SU-DHL-6 (cell line): Measurements from ENCODE around the gene RAE1.

Experiments
- EZH2phosphoT487 ChIP-seq: fragments of 200-600 bp; sonication (generic), shearing (Covaris generic); conservative IDR thresholded peaks from 2 replicates; pipeline ENCODE4 v1.6.1; 2018; ENCODE audit warnings: mild to moderate bottlenecking, antibody characterized with exemption, low read length, moderate library complexity, mixed read lengths
- TF ChIP-seq, protein P1 (sequence below): fragments of 200-600 bp; sonication (generic); IDR thresholded peaks from one replicate; pipeline ENCODE4 v1.5.1; 2017; ENCODE audit warnings: antibody characterized with exemption, mild to moderate bottlenecking, low read length, moderate library complexity; ENCODE audit not compliant: insufficient read depth, poor library complexity, severe bottlenecking

DNA sequence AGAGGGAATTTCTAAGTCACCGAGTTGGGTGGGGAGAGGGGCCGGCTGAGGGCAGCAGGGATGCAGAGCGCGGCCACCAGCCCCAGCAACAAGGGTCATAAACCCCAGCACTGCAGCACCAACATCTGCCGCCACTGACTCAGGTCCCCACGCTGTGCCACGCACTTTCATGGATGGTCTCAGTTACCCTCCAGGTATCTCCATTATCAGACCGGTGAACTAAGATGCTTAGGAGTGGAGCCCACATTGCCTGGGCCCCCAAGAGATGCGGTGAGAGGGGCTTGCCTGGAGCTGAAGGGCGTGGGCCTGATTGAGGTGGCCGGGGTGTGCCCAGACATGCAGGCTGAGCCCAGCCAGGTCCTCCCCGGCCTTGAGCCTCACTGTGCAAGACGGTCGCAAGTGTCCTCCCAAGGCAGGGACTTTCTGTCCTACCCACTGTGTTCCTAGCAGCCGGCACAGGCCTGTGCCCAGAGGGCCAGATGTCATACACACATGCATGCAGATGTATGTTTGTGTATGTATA, 59.4 kb downstream of the RAE1 start:
- TF ChIP-seq, protein P1, sequence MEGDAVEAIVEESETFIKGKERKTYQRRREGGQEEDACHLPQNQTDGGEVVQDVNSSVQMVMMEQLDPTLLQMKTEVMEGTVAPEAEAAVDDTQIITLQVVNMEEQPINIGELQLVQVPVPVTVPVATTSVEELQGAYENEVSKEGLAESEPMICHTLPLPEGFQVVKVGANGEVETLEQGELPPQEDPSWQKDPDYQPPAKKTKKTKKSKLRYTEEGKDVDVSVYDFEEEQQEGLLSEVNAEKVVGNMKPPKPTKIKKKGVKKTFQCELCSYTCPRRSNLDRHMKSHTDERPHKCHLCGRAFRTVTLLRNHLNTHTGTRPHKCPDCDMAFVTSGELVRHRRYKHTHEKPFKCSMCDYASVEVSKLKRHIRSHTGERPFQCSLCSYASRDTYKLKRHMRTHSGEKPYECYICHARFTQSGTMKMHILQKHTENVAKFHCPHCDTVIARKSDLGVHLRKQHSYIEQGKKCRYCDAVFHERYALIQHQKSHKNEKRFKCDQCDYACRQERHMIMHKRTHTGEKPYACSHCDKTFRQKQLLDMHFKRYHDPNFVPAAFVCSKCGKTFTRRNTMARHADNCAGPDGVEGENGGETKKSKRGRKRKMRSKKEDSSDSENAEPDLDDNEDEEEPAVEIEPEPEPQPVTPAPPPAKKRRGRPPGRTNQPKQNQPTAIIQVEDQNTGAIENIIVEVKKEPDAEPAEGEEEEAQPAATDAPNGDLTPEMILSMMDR, result no peak
- TF ChIP-seq EZH2phosphoT487, result no peak
